Loucy (cell line): Measurements from ENCODE around the gene ADGRG2.

ENCODE experiments used
- H2AFZ ChIP-seq: fragments of 200-600 bp; sonication (generic); 2 replicates; pipeline ENCODE4 v1.6.0; 2016; ENCODE audit warnings: antibody characterized with exemption, mild to moderate bottlenecking, low read length, moderate library complexity
- H3F3A ChIP-seq: fragments of 200-600 bp; 2 replicates; pipeline ENCODE4 v1.6.0; 2016; ENCODE audit warnings: antibody characterized with exemption, low read depth, mild to moderate bottlenecking
- H3K27me3 ChIP-seq: fragments of 200-600 bp; sonication (generic); 2 replicates; pipeline ENCODE4 v1.6.1; 2014; ENCODE audit warnings: low read length, mild to moderate bottlenecking; ENCODE audit not compliant: insufficient read depth, poor library complexity, severe bottlenecking
- H3K36me3 ChIP-seq: fragments of 200-600 bp; sonication (generic); 2 replicates; pipeline ENCODE4 v1.6.1; 2016; ENCODE audit warnings: low read length; ENCODE audit not compliant: insufficient read depth
- H3K4me1 ChIP-seq: fragments of 200-600 bp; sonication (generic); 2 replicates; pipeline ENCODE4 v1.5.1; 2014; ENCODE audit warnings: low read length, mild to moderate bottlenecking; ENCODE audit not compliant: insufficient read depth, poor library complexity, severe bottlenecking
- H3K4me2 ChIP-seq: fragments of 200-600 bp; sonication (generic); 2 replicates; pipeline ENCODE4 v1.6.0; 2014; ENCODE audit warnings: antibody characterized with exemption, low read length, low read depth, mild to moderate bottlenecking; ENCODE audit not compliant: poor library complexity, severe bottlenecking
- H3K4me3 ChIP-seq: fragments of 200-600 bp; sonication (generic); 2 replicates; pipeline ENCODE4 v1.5.1; 2014; ENCODE audit warnings: low read length, mild to moderate bottlenecking, mixed read lengths; ENCODE audit not compliant: poor library complexity, severe bottlenecking
- H3K79me2 ChIP-seq: fragments of 200-600 bp; sonication (generic); 2 replicates; pipeline ENCODE4 v1.6.1; 2014; ENCODE audit warnings: low read length; ENCODE audit not compliant: insufficient read depth
- H3K9ac ChIP-seq: fragments of 200-600 bp; sonication (generic); 2 replicates; pipeline ENCODE4 v1.6.0; 2014; ENCODE audit warnings: mild to moderate bottlenecking, low read depth, low read length, moderate library complexity; ENCODE audit not compliant: poor library complexity, severe bottlenecking
- H3K9me2 ChIP-seq: fragments of 200-600 bp; sonication (generic); replicated peaks from 2 replicates; pipeline ENCODE4 v1.6.1; 2016; ENCODE audit warnings: low read depth, low read length, mixed read lengths
- H3K9me3 ChIP-seq: fragments of 200-600 bp; sonication (generic); 2 replicates; pipeline ENCODE4 v1.6.1; 2014; ENCODE audit warnings: mild to moderate bottlenecking, antibody characterized with exemption, low read length, low read depth; ENCODE audit not compliant: insufficient read depth
- H4K20me1 ChIP-seq: fragments of 200-600 bp; sonication (generic); 2 replicates; pipeline ENCODE4 v1.6.0; 2014; ENCODE audit warnings: antibody characterized with exemption, low read length, mild to moderate bottlenecking; ENCODE audit not compliant: insufficient read depth, poor library complexity, severe bottlenecking
- CTCF ChIP-seq: fragments of 200-600 bp; sonication (generic); conservative IDR thresholded peaks from 2 replicates; pipeline ENCODE4 v1.5.1; 2014; ENCODE audit warnings: mild to moderate bottlenecking, antibody characterized with exemption, low read length
- EZH2phosphoT487 ChIP-seq: fragments of 200-600 bp; IDR thresholded peaks from 2 replicates; pipeline ENCODE4 v1.6.1; 2018; ENCODE audit warnings: antibody characterized with exemption, mild to moderate bottlenecking, moderate library complexity, borderline replicate concordance

Gene ADGRG2

DNA sequence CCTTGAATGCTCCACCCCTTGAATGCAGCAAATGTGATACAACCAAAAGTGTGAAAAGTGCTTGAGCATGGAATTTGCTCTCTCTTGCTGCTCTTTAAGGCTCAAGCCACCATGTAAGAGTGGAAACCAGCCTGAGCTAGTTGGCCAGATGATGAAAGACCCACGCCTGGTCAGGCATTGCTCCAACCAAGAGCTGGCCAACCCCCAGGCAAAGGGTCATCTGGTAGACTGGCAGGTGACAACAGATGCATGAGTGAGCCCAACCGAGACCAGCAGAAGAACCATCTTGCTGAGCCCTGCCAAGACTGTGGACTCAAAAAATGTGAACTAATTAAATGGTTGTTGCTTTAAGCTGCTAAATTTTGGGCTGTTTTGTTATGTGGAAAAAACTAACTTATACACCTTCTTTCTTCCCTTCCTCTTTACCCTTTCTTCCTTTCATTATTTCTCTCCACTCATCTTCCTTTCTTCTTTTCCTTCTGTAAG lies 32.7 kb downstream of the ADGRG2 start:
- Histone ChIP-seq H3K4me2 (no peak overlapping the region), H3F3A (no peaks in the 10 kb centered on the region), H2AFZ (no peak overlapping the region), H3K4me1 (no peaks in the 10 kb centered on the region), H3K4me3 (no peak overlapping the region), H3K9me3 (no peaks in the 10 kb centered on the region), H3K36me3 (no peaks in the 10 kb centered on the region), H3K9ac (no peak overlapping the region), H3K9me2 (no peaks in the 10 kb centered on the region), H3K27me3 (no peaks in the 10 kb centered on the region), H4K20me1 (no peaks in the 10 kb centered on the region), H3K79me2 (no peaks in the 10 kb centered on the region)
- TF ChIP-seq EZH2phosphoT487 (no peak), CTCF (no peak)

DNA sequence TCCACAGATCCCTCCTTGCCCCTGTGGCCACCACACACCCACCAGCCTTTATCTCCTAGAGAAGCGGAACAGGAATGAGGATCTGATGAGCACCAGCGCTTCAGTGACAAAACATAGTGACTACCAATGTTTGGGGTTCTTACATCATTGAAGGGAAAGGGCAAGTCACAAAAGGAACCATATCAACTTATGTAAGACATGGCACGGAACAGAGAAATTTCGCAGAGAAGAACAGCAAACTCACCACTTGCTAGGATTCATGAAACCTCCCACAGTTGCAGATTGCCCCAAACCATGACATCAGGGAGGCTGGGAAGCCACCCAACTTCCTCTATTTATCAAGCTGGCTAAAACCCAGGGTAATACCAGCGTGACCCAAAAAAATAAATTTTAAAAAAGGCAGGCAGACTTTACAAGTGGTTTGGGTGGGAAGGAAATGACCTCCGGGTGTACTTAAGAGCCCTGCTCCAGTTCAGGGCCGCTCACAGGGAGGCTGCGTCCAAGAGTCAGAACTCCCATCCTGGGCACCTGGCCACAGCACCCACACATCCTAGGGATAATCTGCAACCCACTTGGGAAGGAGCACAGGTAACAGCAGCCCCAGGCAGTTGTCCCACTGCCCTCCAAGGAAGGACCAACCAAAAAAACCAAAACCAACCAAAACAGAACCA lies 36.0 kb downstream of the ADGRG2 start:
- Histone ChIP-seq H3K4me2 (no peak overlapping the region), H3K4me3 (no peak overlapping the region), H3F3A (no peaks in the 10 kb centered on the region), H3K36me3 (no peaks in the 10 kb centered on the region), H3K79me2 (no peaks in the 10 kb centered on the region), H3K4me1 (no peaks in the 10 kb centered on the region), H3K9me3 (no peaks in the 10 kb centered on the region), H3K9ac (no peak overlapping the region), H3K9me2 (no peaks in the 10 kb centered on the region), H2AFZ (no peak overlapping the region), H4K20me1 (no peaks in the 10 kb centered on the region), H3K27me3 (no peaks in the 10 kb centered on the region)
- no peak for TF ChIP-seq CTCF
- no peak for TF ChIP-seq EZH2phosphoT487

- Histone ChIP-seq H3F3A (no peaks in the 10 kb centered on the region), H3K27me3 (no peaks in the 10 kb centered on the region), H3K9me2 (no peaks in the 10 kb centered on the region), H2AFZ (no peak overlapping the region), H3K9ac (no peak overlapping the region), H3K9me3 (no peaks in the 10 kb centered on the region), H3K4me3 (no peak overlapping the region), H3K4me2 (no peak overlapping the region), H3K36me3 (no peaks in the 10 kb centered on the region), H3K79me2 (no peaks in the 10 kb centered on the region), H4K20me1 (no peaks in the 10 kb centered on the region), H3K4me1 (no peaks in the 10 kb centered on the region)
- TF ChIP-seq CTCF: no peak
- no peak for TF ChIP-seq EZH2phosphoT487
Observed at GRCh38 chrX:19085666-19086065, 36.6 kb downstream of the ADGRG2 start.
